ENCODE results near the gene BMP6.

Gene BMP6

DNA sequence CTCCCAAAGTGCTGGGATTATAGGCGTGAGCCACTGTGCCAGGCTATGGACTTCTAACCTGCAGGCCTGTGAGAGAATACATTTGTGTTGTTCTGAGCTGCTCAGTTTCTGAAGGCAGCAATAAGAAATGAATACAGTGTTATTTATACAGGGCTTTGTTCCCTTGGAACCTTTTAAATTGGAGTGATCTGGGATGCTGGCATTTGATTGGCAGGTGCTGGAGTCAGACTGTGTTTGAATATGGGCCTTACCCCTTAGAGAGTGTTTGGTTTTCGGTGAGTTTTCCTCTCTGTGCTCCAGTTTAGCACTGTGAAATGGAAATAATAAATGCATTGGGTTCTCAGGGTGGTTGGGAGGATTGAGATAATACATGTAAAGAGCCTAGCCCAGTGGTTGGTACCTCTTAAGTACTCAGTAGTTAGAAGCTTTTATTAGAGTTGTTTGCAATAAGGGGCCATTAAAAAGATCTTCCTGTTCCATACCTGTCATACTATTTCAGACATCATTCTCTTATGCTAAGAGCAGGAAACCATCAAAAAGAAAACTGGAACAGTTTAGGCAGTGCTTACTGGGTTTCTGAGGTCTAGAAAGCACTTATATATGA, 22.1 kb downstream of the BMP6 start:
- no peak for DNase-seq

DNA sequence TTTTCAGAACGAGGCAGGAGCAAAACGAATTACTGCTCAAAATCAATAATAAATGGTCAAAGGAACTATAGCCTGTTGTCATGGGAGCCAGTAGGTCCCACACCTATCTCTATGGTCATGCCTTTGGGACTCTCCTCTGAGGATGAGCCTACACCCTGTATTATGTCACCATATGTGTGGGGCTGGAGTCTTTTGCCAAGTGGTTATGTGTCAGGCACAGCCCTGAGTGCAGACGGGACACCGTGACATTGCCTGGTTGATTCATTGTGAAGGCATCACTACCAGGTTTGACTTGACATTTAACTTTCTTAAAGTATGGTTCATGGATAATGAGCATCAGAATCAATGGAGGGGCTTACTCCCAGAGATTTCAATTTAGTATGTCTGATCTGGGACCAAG, 23.6 kb downstream of the BMP6 start:
- no peak for DNase-seq

DNA sequence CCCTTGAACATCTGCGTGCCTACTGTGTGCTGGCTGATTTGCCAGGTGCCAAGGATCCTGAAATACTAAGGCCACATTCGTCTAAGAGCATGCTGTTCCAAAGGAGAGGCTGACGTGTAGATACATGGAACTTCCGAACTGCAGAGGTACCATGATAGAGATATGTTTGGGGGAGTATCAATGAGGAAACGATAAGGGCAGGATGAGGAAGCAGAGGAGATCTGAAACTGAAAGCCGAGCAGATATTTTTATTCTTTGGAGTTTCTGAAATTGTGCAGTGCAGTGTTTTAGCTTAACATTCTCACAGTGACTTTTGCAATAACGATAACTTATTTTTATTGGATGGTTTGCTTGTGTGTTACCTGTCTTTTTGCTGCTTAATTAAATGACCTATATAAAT, 24.3 kb downstream of the BMP6 start:
- no peak for DNase-seq

DNA sequence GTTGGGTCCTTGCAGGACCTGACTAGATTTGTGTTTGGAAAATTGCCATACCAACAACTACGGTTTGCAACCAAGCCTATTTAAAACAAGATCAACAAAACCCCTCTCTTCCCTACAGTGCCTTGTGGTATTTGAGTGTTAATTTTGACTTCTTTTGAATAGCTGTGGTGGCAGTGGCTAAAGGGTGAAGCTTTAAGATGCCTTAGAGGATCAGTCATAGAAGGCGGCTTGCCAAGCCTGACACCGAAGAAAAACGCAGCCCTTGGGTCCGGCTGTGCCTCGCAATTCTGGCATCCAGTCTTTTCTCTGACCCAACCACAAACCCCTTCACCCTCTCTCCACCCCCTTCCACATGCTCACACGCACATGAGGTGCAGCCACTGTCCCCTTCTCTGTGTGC, 32.6 kb downstream of the BMP6 start:
- peak; percentile 90 for DNase-seq

DNA sequence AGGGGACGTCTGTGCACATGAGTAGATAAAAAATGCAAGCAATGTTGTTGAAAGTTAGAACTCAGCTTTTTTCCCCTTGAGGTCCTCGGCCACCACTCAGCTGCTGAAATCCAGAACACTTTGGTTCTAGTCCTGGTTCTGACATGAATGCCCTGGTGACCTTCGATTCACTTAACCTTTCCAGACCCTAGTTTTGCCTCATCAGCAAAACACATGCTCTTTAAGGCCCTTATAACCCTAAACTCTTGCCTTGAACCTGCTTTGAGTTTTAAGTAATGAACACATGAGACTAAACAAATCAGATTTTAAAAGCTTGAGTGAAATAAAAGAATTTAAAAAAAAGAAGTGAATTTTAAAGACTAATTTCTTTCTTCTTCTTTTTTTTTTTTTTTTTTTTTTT, 33.4 kb downstream of the BMP6 start:
- DNase-seq = no peak

DNA sequence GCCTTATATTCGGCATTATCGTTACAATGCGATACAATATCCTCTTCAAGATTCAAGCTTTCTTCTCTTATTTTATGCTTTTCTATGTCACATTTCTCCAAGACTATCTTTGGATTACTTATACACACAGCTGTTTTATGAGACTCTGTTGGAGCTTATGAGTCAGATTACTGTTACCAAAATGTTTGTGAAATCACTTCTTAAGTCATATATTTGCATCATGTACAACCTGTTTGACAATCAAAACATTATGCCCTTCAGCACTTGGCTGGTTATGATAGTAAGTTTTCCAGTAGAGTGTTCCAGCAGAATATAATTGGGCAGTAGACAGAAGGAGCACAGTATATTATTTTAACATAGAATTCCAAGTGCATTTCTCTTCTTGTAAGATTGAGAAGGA, 35.2 kb downstream of the BMP6 start:
- no peak for DNase-seq

DNA sequence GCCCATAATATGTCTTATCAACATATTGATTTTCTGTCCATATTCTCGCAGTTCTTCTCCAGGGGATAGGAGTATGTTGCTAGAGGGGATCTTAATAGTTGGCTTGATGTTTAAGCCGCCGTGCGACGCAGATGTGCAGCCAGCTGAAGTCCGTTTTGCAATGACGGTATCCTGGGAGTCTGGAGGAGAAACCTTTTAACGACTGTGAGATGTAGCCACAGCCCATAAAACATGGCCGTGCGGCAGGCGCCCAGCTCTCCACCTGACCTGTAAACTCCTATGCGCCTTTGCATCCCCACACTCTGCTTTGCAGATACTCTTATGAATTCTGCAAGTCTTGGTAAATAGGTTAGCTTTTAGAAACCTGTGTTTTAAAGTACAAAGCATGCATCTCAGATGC, 36.9 kb downstream of the BMP6 start:
- no peak for DNase-seq

DNA sequence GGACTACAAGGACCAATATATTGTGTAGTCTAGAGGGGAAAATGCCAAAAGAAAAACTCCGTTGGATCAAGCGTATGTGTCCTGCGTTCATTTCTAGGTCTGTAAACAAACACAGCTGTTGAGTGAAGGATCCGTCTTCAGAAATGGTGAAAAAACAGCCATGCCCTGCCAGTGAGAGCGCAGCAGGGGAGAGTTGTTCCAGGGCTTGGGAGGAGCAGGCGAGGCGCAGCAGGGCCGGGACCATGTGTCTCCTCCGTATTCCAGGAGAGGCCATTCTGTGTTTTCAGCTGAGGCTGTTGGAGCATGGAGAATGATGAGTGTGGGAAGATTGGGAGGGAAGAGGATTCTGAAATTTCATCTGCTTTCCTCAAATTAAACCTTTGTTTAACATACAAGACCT, 38.0 kb downstream of the BMP6 start:
- DNase-seq = no peak

DNA sequence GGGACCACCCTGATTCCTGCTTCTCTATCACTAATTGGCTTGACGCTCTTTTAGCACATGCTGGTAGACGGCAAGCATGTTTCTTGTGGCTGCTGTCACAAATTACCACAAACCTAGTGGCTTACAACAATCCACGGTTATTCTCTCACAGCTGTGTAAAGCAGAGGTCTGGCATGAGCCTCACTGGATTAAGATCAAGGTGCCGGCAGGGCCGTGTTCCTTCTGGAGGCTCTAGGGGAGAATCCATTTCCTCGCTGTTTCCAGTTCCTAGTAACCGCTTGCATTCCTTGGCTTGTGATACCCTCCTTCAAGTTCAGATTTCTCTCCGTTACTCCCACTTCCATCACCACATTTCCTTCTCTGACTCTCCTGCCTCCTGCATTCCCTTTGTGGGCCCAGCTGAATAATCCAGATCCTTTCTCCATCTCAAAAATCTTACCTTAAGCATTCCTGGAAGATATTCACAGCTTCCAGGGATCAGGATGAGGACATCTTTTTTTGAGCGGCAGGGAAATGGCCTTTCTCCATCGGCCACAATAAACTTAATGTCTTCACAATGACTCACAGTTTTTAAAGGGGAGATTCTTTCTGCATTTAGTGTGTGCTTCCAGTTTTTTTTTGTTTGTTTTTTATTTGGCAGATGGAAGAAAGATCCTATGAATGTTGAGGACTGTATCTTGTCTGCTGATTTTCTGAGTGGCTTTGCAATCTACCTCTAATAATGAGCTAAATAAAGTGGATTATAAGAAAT, 39.9 kb downstream of the BMP6 start:
- peak; percentile 53 for DNase-seq

DNA sequence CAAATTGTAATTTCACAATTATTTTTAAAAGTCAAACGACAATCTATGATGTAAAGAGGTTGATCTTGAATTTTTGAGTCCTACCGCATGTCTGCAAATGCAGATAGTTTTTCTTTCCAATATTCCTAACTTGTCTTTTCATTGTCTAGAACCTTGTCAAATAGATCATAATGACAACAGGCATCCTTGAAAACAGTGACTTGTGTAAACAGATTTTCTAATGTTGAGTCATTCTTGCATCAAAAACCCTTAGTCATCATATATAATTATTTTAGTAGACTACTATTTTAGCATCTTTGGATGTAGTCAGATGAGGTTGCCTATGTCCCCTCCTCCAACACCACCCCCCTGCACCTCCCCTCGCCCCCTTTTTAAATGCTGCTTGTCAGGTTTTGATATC, 43.8 kb downstream of the BMP6 start:
- DNase-seq = peak; percentile 8

DNA sequence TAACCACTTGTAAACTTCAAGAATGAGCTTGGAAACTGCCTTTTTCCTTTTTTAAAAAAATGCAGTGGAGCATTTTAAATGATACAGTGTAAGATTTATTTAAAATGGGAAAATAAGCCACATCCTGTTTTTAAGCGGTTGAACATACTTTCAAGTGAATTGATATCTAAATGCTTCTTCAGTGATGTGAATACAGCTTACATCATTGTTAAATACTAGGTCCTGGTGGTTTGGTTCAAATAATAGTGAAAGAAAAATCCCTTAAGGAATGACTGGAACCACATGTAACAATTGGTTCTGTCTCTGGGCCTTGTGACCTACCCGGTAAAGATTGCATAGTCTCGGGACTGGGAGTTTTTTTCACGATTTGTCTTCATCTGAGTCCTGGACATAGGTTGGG, 44.2 kb downstream of the BMP6 start:
- no peak for DNase-seq

DNA sequence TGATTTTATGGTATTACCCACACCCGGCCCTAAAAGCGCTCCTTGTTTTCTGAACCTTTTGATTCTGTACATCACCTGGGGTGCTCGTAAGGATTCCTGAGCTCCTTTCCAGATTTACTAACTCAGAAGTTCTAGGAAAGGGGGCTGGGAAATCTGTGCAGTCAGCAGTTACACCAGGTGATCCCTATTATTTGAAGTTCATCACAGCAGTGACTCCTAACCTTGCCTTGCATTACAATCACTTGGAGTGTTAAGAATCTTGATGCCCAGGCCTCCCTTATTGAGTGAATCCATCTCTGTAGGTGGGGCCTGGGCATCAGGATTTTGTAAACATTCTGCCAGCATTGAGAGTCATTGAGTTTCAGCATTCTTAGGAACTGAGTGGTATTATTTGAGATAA, 44.7 kb downstream of the BMP6 start:
- no peak for DNase-seq

DNA sequence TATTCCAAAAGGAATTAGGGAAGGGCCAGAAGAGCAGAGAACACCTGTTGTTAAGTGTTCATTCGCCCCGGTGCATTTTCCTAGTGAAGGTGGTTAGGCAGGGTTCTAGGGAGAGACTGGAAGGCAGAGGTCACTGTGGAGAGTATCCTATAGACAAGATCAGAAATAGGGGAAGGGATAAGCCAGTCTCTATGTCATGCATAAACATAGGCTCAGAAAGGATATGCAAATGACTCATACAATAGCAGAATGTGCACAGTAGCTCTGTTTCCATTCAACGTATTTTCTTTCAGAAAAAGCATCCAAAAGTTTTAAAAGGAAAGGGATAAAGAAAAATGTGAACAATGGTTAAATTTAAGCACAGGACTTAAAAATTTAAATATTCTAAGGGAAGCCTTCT, 47.4 kb downstream of the BMP6 start:
- DNase-seq = no peak

DNA sequence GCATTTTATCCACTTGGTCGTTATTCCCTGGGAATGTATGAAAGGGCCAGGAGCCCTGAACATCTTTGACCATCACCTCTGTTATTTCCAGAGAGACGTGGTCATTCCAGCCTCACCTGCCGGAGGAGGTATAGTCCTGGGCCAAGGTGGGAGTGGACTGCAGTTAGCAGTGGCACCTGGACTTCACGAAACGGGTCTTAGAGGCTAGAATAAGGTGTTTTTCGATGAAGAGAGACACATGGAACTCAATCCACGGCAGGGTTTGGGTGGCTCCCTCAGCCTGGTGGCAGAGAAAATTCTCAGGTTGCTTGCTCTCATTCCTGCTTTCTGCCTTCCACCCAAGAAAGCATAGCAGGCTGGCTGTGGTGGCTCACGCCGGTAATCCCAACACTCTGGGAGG, 48.0 kb downstream of the BMP6 start:
- DNase-seq = no peak

DNA sequence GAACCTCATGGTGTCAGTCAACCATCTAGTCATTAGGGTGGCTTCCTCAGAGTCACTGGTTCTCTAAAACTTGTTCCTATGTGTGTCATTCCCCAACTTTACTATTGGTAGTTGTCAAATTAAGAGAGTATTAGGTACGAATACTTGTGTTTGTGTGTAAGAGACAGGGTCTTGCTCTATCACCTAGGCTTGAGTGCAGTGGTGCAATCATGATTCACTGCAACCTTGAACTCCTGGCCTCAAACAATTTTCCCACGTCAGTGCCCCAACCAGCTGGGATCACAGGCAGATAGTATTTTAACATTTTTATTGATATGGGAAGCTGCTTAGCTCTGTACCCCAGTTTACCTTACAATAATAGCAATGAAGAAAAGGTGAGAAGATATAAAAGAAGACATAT, 50.6 kb downstream of the BMP6 start:
- no peak for DNase-seq

DNA sequence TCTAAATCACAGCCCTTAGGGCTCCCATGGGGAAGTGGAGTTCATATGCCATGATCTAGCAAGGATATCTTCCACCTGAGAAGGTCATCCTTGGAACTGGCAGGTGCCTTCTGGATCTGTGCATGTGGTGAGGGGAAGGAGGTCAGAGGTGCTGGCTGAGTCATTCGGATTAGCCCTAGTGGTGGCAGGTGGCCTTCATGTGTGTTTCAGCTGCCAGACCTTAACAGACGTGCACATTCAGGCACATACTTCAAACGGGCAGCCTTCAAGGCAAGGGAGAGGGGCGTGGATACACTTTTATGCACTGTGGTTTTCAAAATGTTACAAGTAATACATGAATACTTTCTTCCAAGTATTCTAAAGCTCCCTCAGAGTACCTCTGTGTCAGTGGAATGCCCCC, 51.2 kb downstream of the BMP6 start:
- DNase-seq = no peak

DNA sequence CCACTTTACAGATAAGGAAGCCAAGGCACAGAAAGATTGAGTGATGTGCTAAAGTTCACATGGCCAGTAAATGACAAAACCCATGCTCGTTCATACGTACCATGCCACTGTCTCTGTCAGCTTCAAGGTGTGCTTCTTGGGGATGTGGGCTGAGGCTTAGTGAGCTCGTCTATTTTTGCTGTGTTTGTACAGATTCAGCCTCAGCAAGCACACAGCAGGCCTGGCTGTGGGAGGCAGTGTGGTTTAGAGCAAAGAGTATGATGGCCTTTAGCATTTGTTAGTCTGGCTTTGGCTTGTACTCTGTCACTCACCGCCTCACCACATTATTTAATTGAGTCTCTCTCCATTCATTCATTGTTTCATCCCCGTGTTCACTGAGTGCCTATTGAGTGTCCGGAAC, 55.3 kb downstream of the BMP6 start:
- DNase-seq = no peak

DNA sequence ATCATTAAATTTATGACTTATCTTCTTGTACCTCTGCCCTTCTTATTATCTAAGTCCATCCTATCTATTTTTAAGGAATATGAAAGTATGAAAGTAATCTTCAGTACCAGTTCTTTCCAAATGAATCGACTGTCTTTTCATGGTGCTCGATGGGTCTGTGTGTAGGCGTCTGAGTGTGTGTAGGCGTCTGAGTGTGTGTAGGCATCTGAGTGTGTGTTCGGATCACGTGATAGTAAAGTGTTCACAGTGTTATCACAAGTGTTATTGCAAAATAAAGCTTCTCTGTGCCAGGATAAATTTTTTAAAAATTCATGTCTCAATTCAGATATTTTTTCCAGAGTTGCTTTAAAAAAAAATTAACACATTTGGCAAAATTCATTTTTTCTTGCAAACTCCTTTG, 58.3 kb downstream of the BMP6 start:
- DNase-seq = no peak

DNA sequence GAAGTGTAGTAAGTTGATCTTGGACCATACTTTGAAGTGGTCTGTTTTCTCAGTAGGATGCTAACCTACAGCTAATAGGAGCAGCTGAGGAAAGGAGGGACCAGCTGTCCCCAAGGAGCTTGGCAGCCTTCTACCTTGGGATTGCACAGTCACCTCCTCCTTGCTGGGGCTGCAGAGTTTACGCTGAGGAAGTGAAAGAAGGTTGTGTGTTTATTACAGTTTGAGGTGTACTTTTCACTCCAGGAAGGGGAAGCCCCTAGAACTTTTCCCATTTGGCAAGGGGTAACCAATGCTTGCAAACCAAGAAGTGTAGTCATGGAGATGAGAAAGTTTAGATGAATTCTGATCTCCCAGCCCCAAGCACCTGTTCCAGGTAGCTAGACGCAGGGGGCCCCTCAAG, 58.8 kb downstream of the BMP6 start:
- DNase-seq = no peak

DNA sequence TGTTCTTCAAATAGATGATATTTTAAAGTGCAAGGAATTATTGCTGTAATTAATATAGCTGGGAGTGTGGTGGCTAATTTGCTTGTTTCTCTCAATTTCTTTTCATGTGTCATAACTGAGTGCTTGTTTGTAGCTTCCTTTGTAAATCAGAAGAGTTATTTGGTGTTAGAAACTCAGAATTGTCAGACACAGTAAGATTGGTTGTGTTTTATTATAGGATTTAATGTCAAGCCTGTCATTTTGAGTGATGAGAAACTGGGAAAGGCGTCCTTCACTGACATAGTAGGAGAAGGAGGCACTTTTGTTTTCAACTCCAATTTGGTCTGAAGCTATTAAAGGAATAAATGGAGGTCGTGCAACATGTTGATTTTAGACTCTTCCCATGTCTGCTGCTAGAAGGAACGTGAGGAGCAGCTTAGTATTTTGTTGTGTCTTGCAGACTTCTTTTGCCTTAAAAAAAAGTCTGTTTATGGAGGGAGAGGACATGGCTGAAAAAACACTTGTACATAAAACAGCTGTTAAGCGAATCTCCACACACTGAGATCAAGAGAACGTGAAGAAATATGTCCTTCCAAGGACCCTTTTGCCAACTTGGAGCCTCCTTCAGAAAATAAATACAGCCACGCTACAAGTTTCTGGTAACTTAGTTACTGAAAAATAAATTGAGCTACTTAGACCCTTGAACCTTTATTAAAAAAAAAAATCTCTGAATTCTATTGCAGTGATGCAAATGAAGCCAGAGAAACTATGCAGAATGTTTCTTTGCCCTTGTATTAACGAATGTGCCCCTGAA, 59.5 kb downstream of the BMP6 start:
- DNase-seq = no peak

DNA sequence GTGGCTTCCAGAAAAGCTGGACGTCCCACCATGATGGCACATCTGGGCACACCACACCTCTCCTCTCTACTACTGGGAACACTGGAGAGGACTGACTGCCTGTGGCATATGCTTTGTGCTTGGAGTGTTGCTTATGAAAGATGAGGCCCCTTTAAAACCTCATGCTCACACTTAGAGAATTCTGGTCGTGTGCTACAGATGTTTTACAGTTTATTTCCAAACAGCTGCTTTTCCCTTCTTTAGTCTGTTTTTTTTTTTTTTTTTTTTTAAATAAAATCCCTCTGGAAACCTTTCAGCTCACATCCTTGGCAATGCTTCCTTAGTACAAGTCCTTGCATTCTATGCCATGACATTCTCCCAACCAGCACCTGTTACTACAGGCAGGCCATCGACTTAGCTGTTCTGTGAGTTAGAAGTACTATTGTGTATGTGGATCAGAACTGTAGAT, 60.3 kb downstream of the BMP6 start:
- DNase-seq = no peak

DNA sequence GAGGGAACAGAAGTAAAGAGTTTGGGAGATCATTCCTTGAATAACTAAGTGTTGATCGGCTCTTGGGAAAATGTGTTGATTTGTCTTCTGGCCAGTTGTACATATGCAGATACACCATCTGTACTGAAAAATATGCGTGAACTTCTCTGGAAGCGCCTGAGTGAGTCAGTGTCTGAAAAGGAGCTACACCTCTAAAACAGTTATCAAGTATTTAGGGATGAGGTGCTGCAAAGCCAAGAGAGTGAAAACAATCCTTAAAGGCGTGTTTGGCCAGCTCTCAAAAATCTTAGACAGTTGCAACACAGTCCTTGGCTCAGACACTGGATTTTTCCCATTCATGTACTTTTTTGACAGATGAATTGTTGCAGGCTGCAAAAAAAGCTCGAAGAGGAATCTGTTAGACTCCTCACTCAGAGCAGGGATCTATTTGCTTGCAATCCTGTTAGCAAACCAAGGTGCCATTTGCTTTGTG, 61.3 kb downstream of the BMP6 start:
- peak; percentile 31 for DNase-seq

DNA sequence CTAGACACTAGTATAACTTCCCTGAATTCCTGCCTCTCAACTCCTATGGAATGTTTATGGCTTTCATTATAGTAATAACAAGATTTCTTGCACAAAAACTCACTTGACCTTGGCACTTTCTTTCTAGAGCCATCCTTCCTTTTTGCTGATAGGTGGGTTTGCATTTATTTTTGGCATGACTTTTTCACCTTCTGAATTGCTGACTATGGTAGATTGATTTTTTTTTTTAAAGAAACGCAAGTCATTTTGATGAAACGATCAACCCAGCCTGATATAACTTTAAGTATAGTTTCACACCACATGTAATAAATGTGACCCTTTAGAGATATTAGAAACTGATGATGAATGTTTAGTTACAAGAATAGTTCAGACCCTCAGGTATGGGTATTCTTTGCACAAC, 61.8 kb downstream of the BMP6 start:
- DNase-seq = no peak

DNA sequence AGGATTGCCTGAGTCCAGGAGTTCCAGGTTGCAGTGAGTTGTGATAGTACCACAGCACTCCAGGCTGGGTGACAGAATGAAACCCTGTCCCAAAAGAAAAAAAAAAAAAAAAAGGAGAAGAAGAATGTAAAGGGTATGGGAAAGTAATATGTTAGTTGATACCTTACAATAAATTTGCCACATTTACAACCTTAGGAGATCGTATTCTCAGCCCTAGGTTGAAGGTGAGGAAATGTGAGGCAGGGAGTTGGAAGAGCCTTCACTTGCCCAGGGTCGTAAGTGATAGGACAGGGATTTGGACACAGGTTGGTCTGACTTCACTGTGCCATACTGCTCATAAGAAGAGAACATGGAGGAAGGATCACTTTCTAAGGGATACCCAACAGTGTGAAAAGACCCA, 68.6 kb downstream of the BMP6 start:
- DNase-seq = no peak
